Omental fat pad (tissue), 4 donors: ENCODE results near the gene IGFN1. TPM values are rescaled to one million over a fixed set of nuclear protein-coding genes. Genes with fewer than 3 reads are reported as not detected.

Experiments
- ATAC-seq: fragments of 150-250 bp; one replicate; pipeline ENCODE4 v1.9.1; 2016; ENCODE audit warnings: mild to moderate bottlenecking, moderate library complexity; ENCODE audit not compliant: low FRiP score
- DNase-seq: peaks from one replicate; pipeline ENCODE4 v3.0.0-alpha.2; 2019; ENCODE audit warnings: low spot score
- CTCF ChIP-seq, 3 donors: fragments of 450-650 bp; IDR thresholded peaks; one replicate each; pipeline ENCODE4 v1.5.1; 2016 to 2017; ENCODE audit warnings: antibody characterized with exemption in 3 of 3, mild to moderate bottlenecking in 3 of 3, moderate library complexity in 2 of 3
- total RNA-seq, 4 donors: library from RNA; depleted of rRNA; stranded (reverse); fragments of >200 nt; gene quantifications; one replicate each; pipeline ENCODE4 v1.1.0, GENCODE V29; 2016

The IGFN1 gene
- total RNA-seq, 4 donors from 2014 or later, result 0.12 TPM; not detected in 3

GRCh38 chr1:201171063-201172036, 19.3 kb upstream of the IGFN1 start:
- no peak for DNase-seq

GRCh38 chr1:201172326-201172725, 18.3 kb upstream of the IGFN1 start:
- no peak for TF ChIP-seq CTCF (IDR thresholded peaks at IDR 0.05)
- DNase-seq (no peak), ATAC-seq (no peak)

More at GRCh38 chr1:201171063-201172036, 19.3 kb upstream of the IGFN1 start:
- peak in 1 of 3 donors; percentile 14 for TF ChIP-seq CTCF (IDR thresholded peaks at IDR 0.05)
- peak; percentile 61 for ATAC-seq

- no peak for TF ChIP-seq CTCF (IDR thresholded peaks at IDR 0.05)
- ATAC-seq (no peak), DNase-seq (no peak)
These were observed 17.5 kb upstream of the IGFN1 start for GRCh38 chr1:201172999-201173610.

GRCh38 chr1:201173736-201174135, 16.9 kb upstream of the IGFN1 start:
- DNase-seq, result no peak
- no peak for TF ChIP-seq CTCF (IDR thresholded peaks at IDR 0.05)
- ATAC-seq, result no peak

- DNase-seq, result no peak
- no peak for TF ChIP-seq CTCF (IDR thresholded peaks at IDR 0.05)
- ATAC-seq, result no peak
These were observed 14.7 kb upstream of the IGFN1 start for GRCh38 chr1:201175820-201176500.

- TF ChIP-seq CTCF (IDR thresholded peaks at IDR 0.05), result no peak
- no peak for DNase-seq
- ATAC-seq, result no peak
These were observed 13.7 kb upstream of the IGFN1 start for GRCh38 chr1:201176940-201177339.
